K562 (cell line): ENCODE measurements around the gene C2CD2. TPM values are rescaled to one million over a fixed set of nuclear protein-coding genes. Genes with fewer than 3 reads are reported as not detected.

ENCODE experiments used
- ATAC-seq: fragments of 200-7000 bp; cut with Tn5 transposase; 3 replicates; pipeline ENCODE4 v1.9.1; 2020; ENCODE audit warnings: moderate library complexity
- BruUV-seq: library from RNA; stranded (reverse); fragments of 400-500 nt; replicated peaks from 2 replicates; lab custom pipeline; 2021; lab: Mats Ljungman, UMichigan
- CTCF ChIA-PET: fragments of 300-600 bp; formaldehyde crosslinking; extraction: SDS; loops from one replicate; lab custom pipeline; 2021; ENCODE audit warnings: low intra/inter-chr PET ratio; lab: Yijun Ruan, JAX
- POLR2A ChIA-PET: fragments of 300-600, 350-650 bp; sonication (Branson Sonifier 250); formaldehyde crosslinking; extraction: SDS; loops from one replicate; lab custom pipeline; 2021; ENCODE audit warnings: antibody characterized with exemption, inconsistent platforms; lab: Yijun Ruan, JAX
- DNase-seq, 4 experiments: peaks; one replicate each; pipeline versions ENCODE4 v3.0.0 to v3.0.0-alpha.2; 2011 to 2018; ENCODE audit warnings: low spot score in 3 of 4, mixed read lengths in 3 of 4; ENCODE audit errors: extremely low read depth in 1 of 4
- FAIRE-seq: peaks from 2 replicates; lab custom pipeline; 2011; peaks lifted over from hg19 to GRCh38; lab: Jason Lieb, UNC
- H2AFZ ChIP-seq: 2 replicates; pipeline ENCODE4 v1.6.0; 2011; ENCODE audit warnings: low read depth, low read length, control low read depth, inconsistent platforms
- H3K27ac ChIP-seq: fragments of 200-600 bp; 3 replicates; pipeline ENCODE4 v1.8.0; 2011; ENCODE audit warnings: low read depth, mild to moderate bottlenecking, control low read depth, inconsistent platforms, low read length, moderate library complexity, mixed read lengths; ENCODE audit errors: extremely low read depth
- H3K27me3 ChIP-seq, 2 experiments: fragments of 300-600 bp in 1 of 2; 2 replicates in 1 of 2; 3 replicates in 1 of 2; pipeline versions ENCODE4 v1.6.0 to v1.8.0; 2011; ENCODE audit warnings: inconsistent platforms in 2 of 2, low read length in 2 of 2, mild to moderate bottlenecking in 1 of 2, mixed read lengths in 1 of 2, moderate library complexity in 1 of 2; ENCODE audit not compliant: control insufficient read depth in 2 of 2, insufficient read depth in 2 of 2
- H3K36me3 ChIP-seq: fragments of 300-600 bp; 3 replicates; pipeline ENCODE4 v1.8.0; 2011; ENCODE audit warnings: mild to moderate bottlenecking, low read length, inconsistent platforms; ENCODE audit not compliant: control insufficient read depth, insufficient read depth
- H3K4me1 ChIP-seq, 2 experiments: fragments of 200-600 bp in 1 of 2; replicated peaks in 1 of 2; 2 replicates in 1 of 2; 3 replicates in 1 of 2; pipeline versions ENCODE4 v1.5.1 to v1.8.0; 2011; ENCODE audit warnings: inconsistent platforms in 2 of 2, low read length in 2 of 2, mild to moderate bottlenecking in 1 of 2, mixed read lengths in 1 of 2, moderate library complexity in 1 of 2; ENCODE audit not compliant: control insufficient read depth in 2 of 2, insufficient read depth in 2 of 2
- H3K4me2 ChIP-seq: 2 replicates; pipeline ENCODE4 v1.6.1; 2011; ENCODE audit warnings: low read length, control low read depth, inconsistent platforms, mixed read lengths; ENCODE audit not compliant: insufficient read depth
- H3K4me3 ChIP-seq: fragments of 200-600 bp; sonication (generic), shearing (Covaris generic); 2 replicates; pipeline ENCODE4 v1.5.1; 2016; ENCODE audit warnings: control low read depth, inconsistent platforms
- H3K79me2 ChIP-seq: fragments of 200-600 bp; 3 replicates; pipeline ENCODE4 v1.8.0; 2011; ENCODE audit warnings: low read length, inconsistent platforms; ENCODE audit not compliant: control insufficient read depth, insufficient read depth
- H3K9ac ChIP-seq, 2 experiments: 2 replicates each; pipeline versions ENCODE4 v1.6.0 to v1.6.1; 2011; ENCODE audit warnings: low read depth in 2 of 2, low read length in 2 of 2, control low read depth in 1 of 2, inconsistent platforms in 1 of 2, mild to moderate bottlenecking in 1 of 2, mixed read lengths in 1 of 2; ENCODE audit not compliant: insufficient read depth in 1 of 2
- H3K9me1 ChIP-seq: one replicate; pipeline ENCODE4 v1.6.0; 2011; ENCODE audit warnings: inconsistent platforms, mild to moderate bottlenecking, low read length, moderate library complexity; ENCODE audit not compliant: control insufficient read depth, insufficient read depth
- H3K9me3 ChIP-seq: replicated peaks from 2 replicates; pipeline ENCODE4 v1.5.1; 2011; ENCODE audit warnings: low read depth, low read length, inconsistent platforms; ENCODE audit not compliant: control insufficient read depth, insufficient read depth
- H4K20me1 ChIP-seq: replicated peaks from 2 replicates; pipeline ENCODE4 v1.6.1; 2011; ENCODE audit warnings: low read length, inconsistent platforms, mixed read lengths; ENCODE audit not compliant: control insufficient read depth, insufficient read depth
- RBM22 ChIP-seq: fragments of 200-400 bp; formaldehyde crosslinking; IDR thresholded peaks from 2 replicates; pipeline ENCODE4 v1.6.1; 2018; ENCODE audit warnings: low read length, low read depth; ENCODE audit not compliant: poor library complexity, severe bottlenecking
- SMAD3 ChIP-seq: fragments of 450-650 bp; formaldehyde crosslinking; conservative IDR thresholded peaks from 2 replicates; pipeline ENCODE4 v1.4.0; 2020; ENCODE audit warnings: mild to moderate bottlenecking
- SPI1 ChIP-seq: IDR thresholded peaks from 2 replicates; pipeline ENCODE4 v1.6.1; 2011; ENCODE audit warnings: low read depth, low read length, control low read depth, borderline replicate concordance
- ZNF354B ChIP-seq: fragments of 250-450 bp; sonication (Bioruptor Pico); IDR thresholded peaks from 2 replicates; pipeline ENCODE4 v1.4.0; 2020
- WGBS: fragments of 100-300 bp; shearing (Covaris generic); methylation state at CpG from one replicate; pipeline ENCODE4 v1.1.6; 2016; ENCODE audit warnings: low coverage, mixed read lengths; ENCODE audit not compliant: insufficient coverage; ENCODE audit errors: missing lambda C conversion rate; 5-methylcytosine and 5-hydroxymethylcytosine counted together
- in situ Hi-C: fragments of 300-500 bp; cut with MboI; formaldehyde crosslinking; loops from 4 replicates; pipeline ENCODE4 v1.15.0; 2018; ENCODE audit warnings: inconsistent platforms, mixed read lengths
- intact Hi-C: fragments of 100-400 bp; cut with micrococcal nuclease; formaldehyde crosslinking; loops from 2 replicates; pipeline ENCODE4 v1.14.2; 2022
- polyA plus RNA-seq, 8 experiments: library from polyadenylated mRNA; depleted of rRNA in 4 of 8; stranded (reverse) in 5 of 8; unstranded in 3 of 8; fragments of >200 nt; fragmentation: Nextera tagmentation in 2 of 8; fragmentation: Illumina TruSeq in 1 of 8; extraction: Ambion mirVana in 2 of 8; extraction: Trizol in 1 of 8; gene quantifications; 2 replicates each; pipeline versions ENCODE4 v1.2.1 to v1.2.3, GENCODE V29; 2011 to 2014; ENCODE audit warnings: inconsistent platforms in 1 of 8, missing spikeins in 1 of 8
- total RNA-seq, 7 experiments: library from RNA; depleted of rRNA in 6 of 7; stranded (reverse); fragments of >200 nt in 6 of 7; fragmentation: Illumina TruSeq in 2 of 7; extraction: Trizol in 2 of 7; gene quantifications; 2 replicates each; pipeline versions ENCODE4 v1.2.1 to v1.2.3, GENCODE V29; 2011 to 2021; ENCODE audit warnings: low replicate concordance in 1 of 7
- TF ChIP-seq, protein P1 (sequence below), 3 experiments: fragments of 200-800 bp in 1 of 3; sonication (Bioruptor generic) in 1 of 3; sonication (generic) in 1 of 3; formaldehyde crosslinking in 1 of 3; IDR thresholded peaks; 2 replicates each; pipeline versions ENCODE4 v1.6.1 to v1.8.0; 2016 to 2022; ENCODE audit warnings: mild to moderate bottlenecking in 2 of 3, missing compliant biosample characterization in 2 of 3, missing genetic modification characterization in 2 of 3, missing genetic modification reagents in 1 of 3

Gene C2CD2
- total and polyA plus RNA-seq, 9 of the 15 experiments (the other 6 are each of a cell fraction or from before 2014, with no cell fraction given), result 1.3 to 21.6 (median 12.1) TPM

DNA sequence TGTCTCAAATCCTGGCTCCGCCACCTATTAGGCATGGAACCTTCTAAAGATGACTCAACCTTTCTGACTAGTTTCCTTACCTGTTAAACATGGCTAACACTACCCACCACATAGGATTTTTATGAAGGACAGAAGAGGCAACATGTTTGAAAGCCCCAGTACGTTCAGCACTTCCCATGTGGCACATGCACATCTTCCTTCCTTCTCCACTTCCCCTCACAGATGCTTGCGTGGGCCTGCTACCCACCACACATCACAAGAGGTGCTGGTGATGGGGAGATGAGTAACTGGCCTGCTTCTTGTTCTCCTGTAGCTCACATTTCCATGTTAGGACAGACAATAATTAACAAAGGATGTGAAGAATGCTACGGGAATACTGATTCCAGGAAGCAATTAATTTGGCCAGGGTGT lies 49.2 kb upstream of the C2CD2 start:
- peaks cover 14% of the 10 kb centered on the region; the same call in 1 of the 2 replicates for H4K20me1 ChIP-seq
- no peak overlapping the region for H2AFZ ChIP-seq
- H3K4me2 ChIP-seq, result no peak overlapping the region
- no peak for ATAC-seq
- WGBS, result 80% methylated on average over 4 of the region's 4 CpGs
- H3K36me3 ChIP-seq, result peaks cover 48% of the 10 kb centered on the region
- H3K4me3 ChIP-seq, result no peak overlapping the region
- no peak overlapping the region for H3K27ac ChIP-seq
- H3K9ac ChIP-seq, result no peak overlapping the region
- H3K4me1 ChIP-seq, result peaks cover 0 to 14% of the 10 kb centered on the region in 2 experiments; a peak in 4 of 5 replicates
- in situ Hi-C loops (no loop called here), intact Hi-C loops (no loop called here)
- H3K79me2 ChIP-seq, result peaks cover 37% of the 10 kb centered on the region
- BruUV-seq, result no TSS peak
- DNase-seq, result no peak
- FAIRE-seq, result no peak
- CTCF ChIA-PET, result no interaction called here
- peaks cover 3% of the 10 kb centered on the region for H3K9me1 ChIP-seq
- POLR2A ChIA-PET, result interaction anchor here (0.6 to 0.7 kb wide), 2 partner anchors 32 to 882 kb away, joined by 3 read pairs; no protein-coding TSS in a partner anchor
- no peaks in the 10 kb centered on the region for H3K9me3 ChIP-seq
- H3K27me3 ChIP-seq, result no peaks in the 10 kb centered on the region
- TF ChIP-seq SPI1 (0 out of 2 replicates have a peak, but pooled peaks have one; percentile 10), SMAD3 (CRISPR knock-in tag) (no peak), RBM22 (no peak), ZNF354B (no peak)
- TF ChIP-seq, protein P1, sequence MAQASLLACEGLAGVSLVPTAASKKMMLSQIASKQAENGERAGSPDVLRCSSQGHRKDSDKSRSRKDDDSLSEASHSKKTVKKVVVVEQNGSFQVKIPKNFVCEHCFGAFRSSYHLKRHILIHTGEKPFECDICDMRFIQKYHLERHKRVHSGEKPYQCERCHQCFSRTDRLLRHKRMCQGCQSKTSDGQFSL (CRISPR knock-in tag; IDR thresholded peaks at IDR 0.05), result no peak
- TF ChIP-seq, protein P1 (tag; IDR thresholded peaks at IDR 0.05), result no peak
